Naive thymus-derived CD8-positive, alpha-beta T cell (primary cell): ENCODE data around the gene FNDC7. TPM values are rescaled to one million over a fixed set of nuclear protein-coding genes. Genes with fewer than 3 reads are reported as not detected.
"Not testable (repeated sequence)": the region's sequence is repeated elsewhere in the genome, so short reads cannot be mapped to it uniquely, and the experiment has no call there.

ENCODE experiments used
- ATAC-seq, 2 donors: fragments of 150-1000 bp; cut with Tn5 transposase in 1 of 2; sonication (Bioruptor Pico), chemical (Tn5 transposase) in 1 of 2; 1 replicate in 1 of 2; 2 replicates in 1 of 2; pipeline ENCODE4 v1.10.0; 2021; ENCODE audit warnings: mild to moderate bottlenecking in 2 of 2, moderate library complexity in 2 of 2
- POLR2A ChIA-PET: fragments of 350-600 bp; sonication (Branson Sonifier 250); formaldehyde crosslinking; loops from one replicate; lab custom pipeline; 2021; ENCODE audit warnings: antibody characterized with exemption; lab: Charles Lee
- DNase-seq, 10 donors: peaks; one replicate each; pipeline versions ENCODE4 v3.0.0 to v3.0.0-alpha.2; 2020 to 2022
- H3K27ac Mint-ChIP-seq, 10 donors: one replicate each; pipeline ENCODE4 v1.8.0; 2020 to 2022; ENCODE audit warnings: mild to moderate bottlenecking in 10 of 10, mixed read lengths in 10 of 10, moderate library complexity in 4 of 10, inconsistent platforms in 1 of 10
- H3K27me3 Mint-ChIP-seq, 5 donors: one replicate each; pipeline ENCODE4 v1.8.0; 2021 to 2022; ENCODE audit warnings: mixed read lengths in 5 of 5
- H3K36me3 Mint-ChIP-seq, 3 donors: one replicate each; pipeline ENCODE4 v1.8.0; 2020 to 2022; ENCODE audit warnings: mixed read lengths in 3 of 3, mild to moderate bottlenecking in 2 of 3, inconsistent platforms in 1 of 3
- H3K4me1 Mint-ChIP-seq, 4 donors: one replicate each; pipeline ENCODE4 v1.8.0; 2021 to 2022; ENCODE audit warnings: mixed read lengths in 4 of 4
- H3K4me3 Mint-ChIP-seq, 10 donors: one replicate each; pipeline ENCODE4 v1.8.0; 2020 to 2022; ENCODE audit warnings: mild to moderate bottlenecking in 10 of 10, mixed read lengths in 10 of 10, moderate library complexity in 6 of 10, inconsistent platforms in 1 of 10
- H3K9me3 Mint-ChIP-seq, 9 donors: one replicate each; pipeline ENCODE4 v1.8.0; 2020 to 2022; ENCODE audit warnings: mixed read lengths in 9 of 9, mild to moderate bottlenecking in 3 of 9, inconsistent platforms in 1 of 9, moderate library complexity in 1 of 9
- polyA plus RNA-seq, 3 donors: library from polyadenylated mRNA; unstranded; fragments of 300-500 nt; fragmentation: Illumina TruSeq; gene quantifications; one replicate each; pipeline ENCODE4 v1.2.3, GENCODE V29; 2021
- total RNA-seq, 8 experiments: library from RNA in 2 of 8; stranded (reverse) in 2 of 8; gene quantifications; one replicate each; pipeline ENCODE4 v1.2.3 and lab custom pipeline; 2021 to 2026

Gene FNDC7
- total and polyA plus RNA-seq, 5 experiments from 2014 or later: 0.22 to 0.34 TPM; not detected in 3

GRCh38 chr1:108679586-108680213, 33.0 kb upstream of the FNDC7 start:
- Mint-ChIP-seq H3K27me3 (peaks cover 0 to 3% (median 0%) of the 10 kb centered on the region in 5 donors), H3K36me3 (no peaks in the 10 kb centered on the region), H3K27ac (peak overlapping the region in 3 of 10 donors; percentile 33 to 57 (median 35)), H3K4me3 (peak overlapping the region in 3 of 10 donors; percentile 3 to 53 (median 19)), H3K9me3 (no peaks in the 10 kb centered on the region), H3K4me1 (peaks cover 4 to 13% (median 6%) of the 10 kb centered on the region in 4 donors)
- DNase-seq (no peak), ATAC-seq (no peak)
- POLR2A ChIA-PET: interaction anchor here (1.3 to 1.4 kb wide), 2 partner anchors 12 to 35 kb away, joined by 4 to 5 read pairs; partner anchors contain the start of gene PRPF38B

GRCh38 chr1:108681701-108682100, 31.0 kb upstream of the FNDC7 start:
- DNase-seq, H3K9me3 Mint-ChIP-seq, H3K36me3 Mint-ChIP-seq, ATAC-seq, H3K27me3 Mint-ChIP-seq, H3K4me3 Mint-ChIP-seq: not testable (repeated sequence)
- POLR2A ChIA-PET: interaction anchor here (0.7 to 3.1 kb wide), 4 partner anchors 10 to 20 kb away, joined by 3 to 20 read pairs (median 9); partner anchors contain the start of genes HENMT1 and PRPF38B
- Mint-ChIP-seq H3K4me1 (peaks cover 5 to 13% (median 6%) of the 10 kb centered on the region in 4 donors), H3K27ac (peak overlapping the region in 2 of 10 donors; percentile 2 to 53)

GRCh38 chr1:108685529-108685928, 27.2 kb upstream of the FNDC7 start:
- POLR2A ChIA-PET: interaction anchor here (1.7 kb wide), 1 partner anchor 25 kb away, joined by 4 read pairs; the partner anchor contains the start of gene HENMT1
- DNase-seq (no peak), ATAC-seq (no peak)
- H3K36me3 Mint-ChIP-seq: no peaks in the 10 kb centered on the region
- no peak overlapping the region for H3K4me3 Mint-ChIP-seq
- H3K9me3 Mint-ChIP-seq: no peaks in the 10 kb centered on the region
- H3K27me3 Mint-ChIP-seq: peaks cover 0 to 3% (median 0%) of the 10 kb centered on the region in 5 donors
- no peak overlapping the region for H3K27ac Mint-ChIP-seq
- peaks cover 2 to 6% (median 5%) of the 10 kb centered on the region in 4 donors for H3K4me1 Mint-ChIP-seq

- H3K9me3 Mint-ChIP-seq: no peaks in the 10 kb centered on the region
- H3K4me3 Mint-ChIP-seq: no peak overlapping the region
- peaks cover 14 to 18% (median 16%) of the 10 kb centered on the region in 4 donors for H3K4me1 Mint-ChIP-seq
- H3K27me3 Mint-ChIP-seq: peaks cover 0 to 2% (median 0%) of the 10 kb centered on the region in 5 donors
- peak overlapping the region in 1 of 10 donors; percentile 43 for H3K27ac Mint-ChIP-seq
- POLR2A ChIA-PET: no interaction called here
- DNase-seq: no peak
- H3K36me3 Mint-ChIP-seq: no peaks in the 10 kb centered on the region
- ATAC-seq: no peak
These were observed 25.9 kb upstream of the FNDC7 start for GRCh38 chr1:108686614-108687313.

GRCh38 chr1:108691128-108691941, 21.4 kb upstream of the FNDC7 start:
- H3K27ac Mint-ChIP-seq: peak overlapping the region; percentile 95 to 99 (median 98)
- no peaks in the 10 kb centered on the region for H3K27me3 Mint-ChIP-seq
- ATAC-seq (no peak), DNase-seq (no peak)
- no peaks in the 10 kb centered on the region for H3K9me3 Mint-ChIP-seq
- peaks cover 18 to 42% (median 36%) of the 10 kb centered on the region in 4 donors for H3K4me1 Mint-ChIP-seq
- POLR2A ChIA-PET: interaction anchor here (0.8 to 5.6 kb wide), 30 partner anchors 9 to 491 kb away, joined by 3 to 366 read pairs (median 8); partner anchors contain the start of genes CLCC1, EEIG2, HENMT1 and SLC25A24
- H3K36me3 Mint-ChIP-seq: peaks cover 0 to 26% (median 11%) of the 10 kb centered on the region in 3 donors
- peak overlapping the region; percentile 87 to 100 (median 96) for H3K4me3 Mint-ChIP-seq

GRCh38 chr1:108691942-108692723, 20.6 kb upstream of the FNDC7 start, which contains the start of gene PRPF38B:
TSS of gene PRPF38B (plus strand) at chr1:108692310. CDS start at chr1:108692592, 282 bp downstream.
- H3K4me3 Mint-ChIP-seq: peak within 1 kb of the TSS; percentile 87 to 100 (median 96)
- ATAC-seq: peak; percentile 81 to 84
- H3K36me3 Mint-ChIP-seq: peaks cover 0 to 34% (median 17%) of the 10 kb centered on the region in 3 donors
- H3K9me3 Mint-ChIP-seq: no peaks in the 10 kb centered on the region
- peak within 1 kb of the TSS; percentile 95 to 99 (median 98) for H3K27ac Mint-ChIP-seq
- DNase-seq: peak; percentile 88 to 96 (median 93)
- H3K27me3 Mint-ChIP-seq: no peaks in the 10 kb centered on the region
- POLR2A ChIA-PET: interaction anchor here (0.6 to 5.6 kb wide), 44 partner anchors 9 to 1647 kb away, joined by 3 to 366 read pairs (median 6); partner anchors contain the start of genes CLCC1, EEIG2, GPSM2 and HENMT1
- peaks cover 18 to 50% (median 41%) of the 10 kb centered on the region in 4 donors for H3K4me1 Mint-ChIP-seq

GRCh38 chr1:108692724-108693655, 19.7 kb upstream of the FNDC7 start:
- peak overlapping the region; percentile 87 to 100 (median 96) for H3K4me3 Mint-ChIP-seq
- peak overlapping the region; percentile 95 to 99 (median 98) for H3K27ac Mint-ChIP-seq
- H3K36me3 Mint-ChIP-seq: peaks cover 0 to 42% (median 24%) of the 10 kb centered on the region in 3 donors
- H3K27me3 Mint-ChIP-seq: no peaks in the 10 kb centered on the region
- peak in 9 of 10 donors; percentile 54 to 95 (median 89) for DNase-seq
- no peaks in the 10 kb centered on the region for H3K9me3 Mint-ChIP-seq
- H3K4me1 Mint-ChIP-seq: peaks cover 18 to 59% (median 48%) of the 10 kb centered on the region in 4 donors
- peak; percentile 79 to 84 for ATAC-seq
- POLR2A ChIA-PET: interaction anchor here (0.6 to 5.6 kb wide), 40 partner anchors 8 to 1647 kb away, joined by 3 to 366 read pairs (median 6); partner anchors contain the start of genes CLCC1, EEIG2, GPSM2 and HENMT1

GRCh38 chr1:108695535-108695934, 17.2 kb upstream of the FNDC7 start:
- DNase-seq (no peak), ATAC-seq (no peak)
- Mint-ChIP-seq H3K4me3 (peak overlapping the region; percentile 56 to 100 (median 78)), H3K36me3 (peaks cover 0 to 68% (median 45%) of the 10 kb centered on the region in 3 donors), H3K9me3 (no peaks in the 10 kb centered on the region), H3K27ac (peak overlapping the region; percentile 47 to 97 (median 90)), H3K4me1 (peaks cover 29 to 75% (median 66%) of the 10 kb centered on the region in 4 donors), H3K27me3 (no peaks in the 10 kb centered on the region)
- POLR2A ChIA-PET: interaction anchor here (5.2 to 5.6 kb wide), 3 partner anchors 11 to 49 kb away, joined by 122 to 366 read pairs (median 249); partner anchors contain the start of gene HENMT1

GRCh38 chr1:108699375-108700332, 13.1 kb upstream of the FNDC7 start:
- POLR2A ChIA-PET: no interaction called here
- Mint-ChIP-seq H3K36me3 (peaks cover 0 to 65% (median 45%) of the 10 kb centered on the region in 3 donors), H3K4me3 (peak overlapping the region; percentile 55 to 81 (median 69)), H3K27me3 (no peaks in the 10 kb centered on the region), H3K27ac (peak overlapping the region; percentile 80 to 97 (median 91)), H3K9me3 (no peaks in the 10 kb centered on the region), H3K4me1 (peaks cover 17 to 88% (median 53%) of the 10 kb centered on the region in 4 donors)
- DNase-seq (no peak), ATAC-seq (no peak)
